GM13977 (cell line): Measurements from ENCODE around the gene COL6A1.
"Not testable (repeated sequence)": the region's sequence is repeated elsewhere in the genome, so short reads cannot be mapped to it uniquely, and the experiment has no call there.

Source experiments
- DNase-seq: peaks from one replicate; pipeline ENCODE4 v3.0.0; 2012; ENCODE audit warnings: low spot score
- in situ Hi-C: fragments of 300-500 bp; cut with MboI; formaldehyde crosslinking; loops from one replicate; pipeline ENCODE4 v1.12.0; 2022; ENCODE audit warnings: low sequenced_read_pairs, low pct_unique_long_range_greater_than_20kb, mixed read lengths, inconsistent platforms; ENCODE audit not compliant: unreplicated experiment
- TF ChIP-seq, protein P1 (sequence below): IDR thresholded peaks from 2 replicates; pipeline ENCODE4 v1.5.1; 2012; ENCODE audit warnings: mild to moderate bottlenecking, control low read depth; ENCODE audit not compliant: insufficient read depth; ENCODE audit errors: extremely low read depth, missing control alignments

The COL6A1 gene

DNA sequence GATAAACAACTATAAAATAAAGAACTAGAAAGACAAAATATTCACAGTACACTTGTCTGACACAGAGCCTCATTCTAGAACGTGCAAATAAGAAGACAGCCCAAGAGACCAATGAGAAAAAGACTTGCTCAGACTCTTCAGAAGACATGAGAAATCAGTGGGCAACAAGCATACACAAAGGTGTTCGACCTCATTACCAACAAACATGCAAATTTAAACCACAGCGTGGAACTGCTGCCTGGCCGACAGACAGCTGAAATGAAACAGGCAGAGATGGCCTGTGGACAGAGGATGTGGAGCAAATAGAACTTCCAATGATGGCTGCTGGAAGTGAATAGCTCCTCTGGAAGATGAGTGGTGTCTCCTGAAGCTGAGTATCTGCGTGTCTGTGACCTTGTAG lies 22.4 kb upstream of the COL6A1 start:
- TF ChIP-seq, protein P1, sequence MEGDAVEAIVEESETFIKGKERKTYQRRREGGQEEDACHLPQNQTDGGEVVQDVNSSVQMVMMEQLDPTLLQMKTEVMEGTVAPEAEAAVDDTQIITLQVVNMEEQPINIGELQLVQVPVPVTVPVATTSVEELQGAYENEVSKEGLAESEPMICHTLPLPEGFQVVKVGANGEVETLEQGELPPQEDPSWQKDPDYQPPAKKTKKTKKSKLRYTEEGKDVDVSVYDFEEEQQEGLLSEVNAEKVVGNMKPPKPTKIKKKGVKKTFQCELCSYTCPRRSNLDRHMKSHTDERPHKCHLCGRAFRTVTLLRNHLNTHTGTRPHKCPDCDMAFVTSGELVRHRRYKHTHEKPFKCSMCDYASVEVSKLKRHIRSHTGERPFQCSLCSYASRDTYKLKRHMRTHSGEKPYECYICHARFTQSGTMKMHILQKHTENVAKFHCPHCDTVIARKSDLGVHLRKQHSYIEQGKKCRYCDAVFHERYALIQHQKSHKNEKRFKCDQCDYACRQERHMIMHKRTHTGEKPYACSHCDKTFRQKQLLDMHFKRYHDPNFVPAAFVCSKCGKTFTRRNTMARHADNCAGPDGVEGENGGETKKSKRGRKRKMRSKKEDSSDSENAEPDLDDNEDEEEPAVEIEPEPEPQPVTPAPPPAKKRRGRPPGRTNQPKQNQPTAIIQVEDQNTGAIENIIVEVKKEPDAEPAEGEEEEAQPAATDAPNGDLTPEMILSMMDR: no peak
- in situ Hi-C loops: no loop called here
- no peak for DNase-seq

DNA sequence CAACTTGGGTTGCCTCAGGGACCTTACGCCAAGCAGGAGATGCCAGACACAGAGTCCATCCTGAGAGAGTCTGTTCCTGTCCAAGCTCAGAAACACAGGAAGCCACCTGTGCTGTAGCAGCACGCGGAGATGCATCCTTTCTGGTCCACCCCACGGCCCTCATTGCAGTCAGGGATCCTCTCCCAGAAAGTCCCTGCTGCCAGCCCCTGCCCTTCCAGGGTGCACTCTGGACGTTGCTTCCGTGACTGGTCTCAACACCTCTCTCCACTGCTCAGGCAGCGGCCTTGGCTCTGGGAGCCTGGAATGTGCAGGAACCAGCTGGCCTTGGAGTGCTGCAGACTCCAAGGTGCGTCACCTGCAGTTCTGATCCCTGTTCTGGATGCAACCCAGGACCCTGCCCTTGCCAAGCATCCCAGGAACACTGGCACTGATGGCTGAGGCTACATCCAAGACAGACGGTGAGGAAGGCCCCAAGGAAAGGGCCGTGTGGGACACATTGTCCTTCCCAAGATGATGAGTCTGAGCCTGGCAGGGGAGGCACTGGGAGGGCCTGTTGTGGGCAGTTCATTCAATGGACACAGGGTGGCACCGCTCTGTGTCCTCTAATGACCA lies 21.7 kb upstream of the COL6A1 start:
- TF ChIP-seq, protein P1: no peak
- in situ Hi-C loops: no loop called here
- no peak for DNase-seq

DNA sequence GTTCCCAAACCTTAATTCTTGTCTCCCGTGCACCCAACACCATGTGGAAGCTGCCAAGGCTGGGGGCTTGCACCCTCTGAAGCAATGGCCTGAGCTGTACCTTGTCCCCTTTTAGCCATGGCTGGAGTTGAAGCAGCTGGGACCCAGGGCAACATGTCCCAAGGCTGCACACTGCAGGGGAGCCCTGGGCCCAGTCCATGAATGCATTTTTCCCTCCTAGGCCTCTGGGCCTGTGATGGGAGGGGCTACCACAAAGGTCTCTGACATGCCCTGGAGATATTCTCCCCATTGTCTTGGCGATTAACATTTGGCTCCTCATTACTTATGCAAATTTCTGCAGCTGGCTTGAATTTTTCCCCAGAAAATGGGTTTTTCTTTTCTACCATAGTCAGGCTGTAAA lies 20.2 kb upstream of the COL6A1 start:
- in situ Hi-C loops, DNase-seq: not testable (repeated sequence)

DNA sequence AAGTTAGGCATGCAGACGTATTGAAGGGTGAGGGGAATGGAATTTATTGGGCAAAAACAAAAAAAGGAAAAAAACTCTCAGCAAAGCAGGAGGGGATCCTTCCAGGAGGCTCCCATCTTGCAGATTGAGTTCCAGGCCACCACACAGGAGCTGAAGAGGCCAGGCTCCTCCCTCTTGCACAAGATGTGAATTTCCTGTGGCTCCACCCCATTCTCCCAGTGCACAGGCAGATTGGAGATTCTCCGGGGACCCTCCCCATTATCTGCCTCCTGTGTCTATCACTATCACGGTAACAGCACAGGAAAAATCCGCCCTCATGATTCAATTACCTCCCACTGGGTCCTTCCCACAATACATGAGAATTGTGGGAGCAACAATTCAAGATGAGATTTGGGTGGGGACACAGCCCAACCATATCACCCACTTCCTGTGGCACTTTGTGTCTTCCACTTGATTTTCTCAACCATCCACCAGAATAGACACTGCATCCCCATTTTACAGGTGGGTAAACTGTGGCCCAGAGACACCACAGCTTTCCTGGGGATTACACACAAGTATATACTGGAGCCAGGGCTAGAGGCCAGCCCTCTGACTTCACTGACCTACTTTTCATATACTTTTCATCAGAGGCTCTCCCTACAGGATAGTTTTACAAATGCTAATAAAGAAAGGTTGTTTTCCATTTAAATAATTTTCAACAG lies 18.9 kb upstream of the COL6A1 start:
- no peak for DNase-seq
- TF ChIP-seq, protein P1: no peak
- in situ Hi-C loops: no loop called here

DNA sequence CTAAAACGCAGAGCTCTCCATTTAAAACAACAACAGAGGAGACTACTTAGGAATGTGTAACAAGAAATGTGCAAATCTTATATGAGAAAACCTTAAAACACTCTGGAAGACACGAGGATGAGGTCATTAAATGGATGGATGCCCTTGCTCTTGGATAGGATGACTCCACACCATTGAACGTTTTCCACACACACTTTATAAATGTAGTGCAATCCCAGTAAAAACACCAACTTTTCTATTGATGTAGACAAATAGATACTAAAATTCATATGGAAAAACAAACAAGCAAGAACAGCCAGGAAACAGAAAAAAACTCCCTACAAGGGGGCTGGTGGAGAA lies 18.4 kb upstream of the COL6A1 start:
- TF ChIP-seq, protein P1: no peak
- DNase-seq: no peak
- in situ Hi-C loops: no loop called here

DNA sequence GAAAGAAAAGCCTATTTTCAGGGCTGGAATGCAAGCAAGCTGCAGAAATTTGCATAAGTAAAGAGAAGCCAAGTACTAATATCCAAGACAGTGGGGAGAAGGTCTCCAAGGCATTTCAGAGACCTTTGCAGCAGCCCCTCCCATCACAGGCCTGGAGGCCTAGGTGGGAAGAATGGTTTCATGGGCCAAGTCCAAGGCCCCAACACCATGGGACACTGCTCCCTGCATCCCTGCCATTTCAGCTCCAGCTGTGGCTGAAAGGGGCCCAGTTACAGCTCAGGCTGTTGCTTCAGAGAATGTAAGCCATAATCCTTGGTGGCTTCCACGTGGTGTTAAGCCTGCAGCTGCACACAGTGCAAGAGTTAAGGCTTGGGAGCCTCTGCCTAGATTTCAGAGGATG lies 16.9 kb upstream of the COL6A1 start:
- TF ChIP-seq, protein P1: no peak
- DNase-seq: no peak
- in situ Hi-C loops: no loop called here

DNA sequence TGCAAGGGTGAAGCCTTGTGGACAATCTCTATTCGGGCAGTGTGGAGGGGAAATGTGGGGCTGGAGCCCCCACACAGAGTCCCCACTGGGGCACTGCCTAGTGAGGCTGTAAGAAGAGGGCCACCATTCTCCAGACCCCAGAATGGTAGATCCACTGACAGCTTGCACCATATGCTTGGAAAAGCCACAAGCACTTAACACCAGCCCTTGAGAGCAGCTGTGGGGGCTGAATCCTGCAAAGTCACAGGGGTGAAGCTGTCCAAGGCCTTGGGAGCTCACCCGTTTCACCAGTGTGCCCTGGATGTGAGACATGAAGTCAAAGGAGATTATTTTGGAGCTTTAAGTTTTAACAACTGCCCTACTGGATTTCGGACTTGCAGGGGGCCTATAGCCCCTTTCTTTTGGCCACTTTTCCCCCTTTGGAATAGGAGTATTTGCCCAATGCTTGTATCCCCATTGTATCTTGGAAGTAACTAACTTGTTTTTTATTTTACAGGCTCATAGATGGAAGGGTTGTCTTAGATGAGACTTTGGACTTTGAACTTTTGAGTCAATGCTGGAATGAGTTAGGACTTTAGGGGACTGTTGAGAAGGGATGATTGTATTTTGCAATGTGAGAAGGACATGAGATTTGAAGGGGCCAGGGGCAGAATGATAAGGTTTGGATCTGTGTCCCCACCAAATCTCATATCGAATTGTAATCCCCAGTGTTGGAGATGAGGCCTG lies 16.3 kb upstream of the COL6A1 start:
- TF ChIP-seq, protein P1: no peak
- DNase-seq: no peak
- in situ Hi-C loops: no loop called here
